ENCODE data around the gene KRTAP10-8.

DNA sequence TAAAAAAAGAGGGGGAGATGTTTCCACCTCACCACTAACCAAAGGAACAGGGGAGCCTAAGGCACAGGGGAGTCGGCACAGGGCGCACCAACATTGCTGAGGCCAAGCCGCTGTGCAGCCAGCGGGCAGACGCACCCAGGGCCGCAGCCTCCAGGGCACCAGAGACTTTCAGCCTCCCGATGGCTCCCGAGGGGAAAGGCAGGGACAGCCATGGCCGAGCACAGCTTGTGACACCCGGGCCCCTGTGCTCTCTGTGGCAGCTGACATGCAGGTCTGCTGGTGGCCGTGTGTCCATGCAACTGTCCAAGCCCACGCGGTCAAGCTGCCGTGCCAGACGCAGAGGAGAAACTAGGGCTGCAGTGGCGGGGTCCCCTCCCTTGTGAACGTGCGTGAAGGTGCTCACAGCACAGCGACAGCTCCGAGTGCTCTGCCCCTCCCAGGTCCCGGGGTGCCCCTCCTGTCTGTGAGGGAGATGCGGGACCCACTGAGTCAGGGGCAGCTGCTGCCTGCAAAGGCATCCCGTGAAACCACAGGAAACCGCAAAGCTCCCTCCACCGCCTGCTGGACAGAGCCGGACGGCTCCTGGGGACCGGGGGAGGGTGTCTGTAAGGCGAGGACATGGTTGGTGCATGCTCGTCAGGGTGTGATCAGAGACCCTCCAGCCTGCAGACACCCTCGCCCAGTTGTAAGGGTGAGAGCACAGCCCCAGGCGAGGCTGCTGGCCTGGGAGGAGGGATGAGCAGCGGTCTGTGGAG, 36.9 kb downstream of the KRTAP10-8 start:
- TF ChIP-seq, protein P1, sequence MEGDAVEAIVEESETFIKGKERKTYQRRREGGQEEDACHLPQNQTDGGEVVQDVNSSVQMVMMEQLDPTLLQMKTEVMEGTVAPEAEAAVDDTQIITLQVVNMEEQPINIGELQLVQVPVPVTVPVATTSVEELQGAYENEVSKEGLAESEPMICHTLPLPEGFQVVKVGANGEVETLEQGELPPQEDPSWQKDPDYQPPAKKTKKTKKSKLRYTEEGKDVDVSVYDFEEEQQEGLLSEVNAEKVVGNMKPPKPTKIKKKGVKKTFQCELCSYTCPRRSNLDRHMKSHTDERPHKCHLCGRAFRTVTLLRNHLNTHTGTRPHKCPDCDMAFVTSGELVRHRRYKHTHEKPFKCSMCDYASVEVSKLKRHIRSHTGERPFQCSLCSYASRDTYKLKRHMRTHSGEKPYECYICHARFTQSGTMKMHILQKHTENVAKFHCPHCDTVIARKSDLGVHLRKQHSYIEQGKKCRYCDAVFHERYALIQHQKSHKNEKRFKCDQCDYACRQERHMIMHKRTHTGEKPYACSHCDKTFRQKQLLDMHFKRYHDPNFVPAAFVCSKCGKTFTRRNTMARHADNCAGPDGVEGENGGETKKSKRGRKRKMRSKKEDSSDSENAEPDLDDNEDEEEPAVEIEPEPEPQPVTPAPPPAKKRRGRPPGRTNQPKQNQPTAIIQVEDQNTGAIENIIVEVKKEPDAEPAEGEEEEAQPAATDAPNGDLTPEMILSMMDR (IDR thresholded peaks at IDR 0.05; ENCODE audit: low read depth, low read length, poor library complexity, severe bottlenecking), result no peak
- TF ChIP-seq EZH2phosphoT487 (IDR thresholded peaks at IDR 0.05; ENCODE audit: borderline replicate concordance, low read length), result no peak
